Stomach (tissue), 4 donors: ENCODE data around the gene SORCS3.

Source experiments
- EP300 ChIP-seq: sonication (generic); formaldehyde crosslinking; IDR thresholded peaks from one replicate; pipeline ENCODE4 v1.6.1; 2017; ENCODE audit warnings: antibody characterized with exemption
- POLR2A ChIP-seq, 4 donors: fragments of 450-650 bp; IDR thresholded peaks; one replicate each; pipeline ENCODE4 v1.6.1; 2016; ENCODE audit warnings: antibody characterized with exemption in 4 of 4, control low read depth in 2 of 4, mild to moderate bottlenecking in 1 of 4, moderate library complexity in 1 of 4
- TF ChIP-seq, protein P1 (sequence below), 7 experiments: fragments of 450-650 bp in 4 of 7; fragments of 200-600 bp in 3 of 7; sonication (generic) in 3 of 7; IDR thresholded peaks; one replicate each; pipeline ENCODE4 v1.5.1; 2016 to 2019; ENCODE audit warnings: antibody characterized with exemption in 7 of 7, control low read depth in 2 of 7, mild to moderate bottlenecking in 1 of 7

DNA sequence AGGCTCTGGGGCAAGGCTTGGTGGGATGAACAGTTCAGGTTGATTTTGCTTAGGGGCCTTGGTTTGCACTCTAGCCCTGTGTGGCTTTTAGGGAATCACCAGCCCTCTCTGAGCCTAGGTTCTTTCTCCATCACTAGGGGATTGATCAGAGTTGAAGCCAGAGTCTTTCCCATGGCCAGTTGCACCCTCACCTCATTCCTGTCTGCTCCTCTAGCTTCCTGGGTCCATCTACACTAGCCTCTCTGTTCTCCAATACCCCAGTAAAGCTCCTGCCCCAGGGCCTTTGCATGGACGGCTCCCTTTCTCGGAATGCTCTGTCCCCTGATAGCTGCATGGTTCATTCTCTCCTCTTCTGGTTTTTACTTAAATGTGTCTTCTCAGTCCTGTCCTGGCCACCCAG is 40.4 kb downstream of the SORCS3 start:
- TF ChIP-seq, protein P1, sequence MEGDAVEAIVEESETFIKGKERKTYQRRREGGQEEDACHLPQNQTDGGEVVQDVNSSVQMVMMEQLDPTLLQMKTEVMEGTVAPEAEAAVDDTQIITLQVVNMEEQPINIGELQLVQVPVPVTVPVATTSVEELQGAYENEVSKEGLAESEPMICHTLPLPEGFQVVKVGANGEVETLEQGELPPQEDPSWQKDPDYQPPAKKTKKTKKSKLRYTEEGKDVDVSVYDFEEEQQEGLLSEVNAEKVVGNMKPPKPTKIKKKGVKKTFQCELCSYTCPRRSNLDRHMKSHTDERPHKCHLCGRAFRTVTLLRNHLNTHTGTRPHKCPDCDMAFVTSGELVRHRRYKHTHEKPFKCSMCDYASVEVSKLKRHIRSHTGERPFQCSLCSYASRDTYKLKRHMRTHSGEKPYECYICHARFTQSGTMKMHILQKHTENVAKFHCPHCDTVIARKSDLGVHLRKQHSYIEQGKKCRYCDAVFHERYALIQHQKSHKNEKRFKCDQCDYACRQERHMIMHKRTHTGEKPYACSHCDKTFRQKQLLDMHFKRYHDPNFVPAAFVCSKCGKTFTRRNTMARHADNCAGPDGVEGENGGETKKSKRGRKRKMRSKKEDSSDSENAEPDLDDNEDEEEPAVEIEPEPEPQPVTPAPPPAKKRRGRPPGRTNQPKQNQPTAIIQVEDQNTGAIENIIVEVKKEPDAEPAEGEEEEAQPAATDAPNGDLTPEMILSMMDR (IDR thresholded peaks at IDR 0.05), result no peak
- no peak for TF ChIP-seq EP300
- no peak for TF ChIP-seq POLR2A (IDR thresholded peaks at IDR 0.05)
